HL-60 (cell line): ENCODE measurements around the gene EIF2B5.

ENCODE experiments used
- DNase-seq, 2 experiments: peaks; one replicate each; pipeline ENCODE4 v3.0.0-alpha.2; 2010 to 2020; ENCODE audit warnings: low read depth in 1 of 2, low spot score in 1 of 2
- H3K27ac ChIP-seq: fragments of 250-450 bp; sonication (Bioruptor Pico); replicated peaks from 2 replicates; pipeline ENCODE4 v1.5.1; 2020; ENCODE audit warnings: mild to moderate bottlenecking, moderate library complexity
- H3K27me3 ChIP-seq: fragments of 250-450 bp; sonication (Bioruptor Pico); 2 replicates; pipeline ENCODE4 v1.5.1; 2021; ENCODE audit warnings: mild to moderate bottlenecking, moderate library complexity; ENCODE audit not compliant: insufficient read depth, poor library complexity, severe bottlenecking
- H3K4me3 ChIP-seq: replicated peaks from 2 replicates; pipeline ENCODE4 v1.5.1; 2011; ENCODE audit warnings: mild to moderate bottlenecking, control low read depth, low read length; ENCODE audit not compliant: insufficient read depth
- CTCF ChIP-seq: IDR thresholded peaks from one replicate; pipeline ENCODE4 v1.5.1; 2011; ENCODE audit warnings: low read length, control low read depth, inconsistent platforms; ENCODE audit not compliant: insufficient read depth
- GABPA ChIP-seq: IDR thresholded peaks from 2 replicates; pipeline ENCODE4 v1.6.1; 2012; ENCODE audit warnings: low read depth
- POLR2AphosphoS5 ChIP-seq: IDR thresholded peaks from 2 replicates; pipeline ENCODE4 v1.6.1; 2012; ENCODE audit warnings: low read depth
- REST ChIP-seq: IDR thresholded peaks from 2 replicates; pipeline ENCODE4 v1.6.1; 2012; ENCODE audit warnings: low read depth; ENCODE audit not compliant: insufficient replicate concordance
- SPI1 ChIP-seq: IDR thresholded peaks from 2 replicates; pipeline ENCODE4 v1.6.1; 2012; ENCODE audit warnings: low read depth, mild to moderate bottlenecking, borderline replicate concordance

The EIF2B5 gene

DNA sequence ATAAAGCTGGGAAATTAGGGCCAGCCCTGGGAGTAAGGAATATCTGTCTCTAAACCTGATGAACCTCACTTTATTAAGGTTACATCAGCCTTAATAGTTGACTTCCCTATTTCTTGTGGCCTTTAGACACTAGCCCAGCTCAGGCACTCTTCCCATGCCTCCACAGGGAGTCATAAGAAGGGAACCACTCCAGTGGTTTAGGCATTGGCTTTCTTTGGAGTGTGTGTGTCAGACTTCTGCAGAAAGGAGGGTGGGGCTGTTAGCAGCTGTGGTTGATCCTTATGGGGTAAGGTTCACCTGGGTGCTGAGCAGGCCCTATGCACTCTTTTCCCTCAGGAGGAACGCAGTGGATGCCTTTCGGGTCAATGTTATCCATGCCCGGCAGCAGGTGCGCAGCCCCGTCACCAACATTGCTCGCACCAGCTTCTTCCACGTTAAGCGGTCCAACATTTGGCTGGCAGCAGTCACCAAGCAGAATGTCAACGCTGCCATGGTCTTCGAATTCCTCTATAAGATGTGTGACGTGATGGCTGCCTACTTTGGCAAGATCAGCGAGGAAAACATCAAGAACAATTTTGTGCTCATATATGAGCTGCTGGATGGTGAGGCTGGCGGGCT, 43.5 kb downstream of the EIF2B5 start:
- Histone ChIP-seq H3K27me3 (no peaks in the 10 kb centered on the region), H3K27ac (no peak overlapping the region), H3K4me3 (no peak overlapping the region)
- no peak for DNase-seq
- no peak for TF ChIP-seq CTCF
- no peak for TF ChIP-seq GABPA
- TF ChIP-seq POLR2AphosphoS5: no peak
- TF ChIP-seq SPI1: peak; percentile 24; the same call in 1 of the 2 replicates
- no peak for TF ChIP-seq REST

DNA sequence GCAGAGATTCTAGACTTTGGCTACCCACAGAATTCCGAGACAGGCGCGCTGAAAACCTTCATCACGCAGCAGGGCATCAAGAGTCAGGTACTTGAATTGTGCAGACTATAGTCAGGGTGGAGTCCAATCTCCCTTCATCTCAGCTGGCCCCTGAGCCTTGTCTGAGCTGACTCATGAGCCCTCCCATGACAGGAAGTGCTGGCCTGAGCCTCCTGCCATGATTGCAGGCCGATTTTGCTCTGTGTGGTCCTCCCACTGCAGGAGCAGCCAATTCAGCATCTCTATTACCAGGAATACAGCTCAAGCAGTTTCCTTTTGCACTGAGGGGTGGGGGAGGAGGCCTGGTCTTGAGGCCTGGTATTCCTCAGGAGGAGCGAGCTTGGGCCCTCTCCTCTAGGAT, 45.0 kb downstream of the EIF2B5 start:
- Histone ChIP-seq H3K4me3 (no peak overlapping the region), H3K27ac (no peak overlapping the region), H3K27me3 (no peaks in the 10 kb centered on the region)
- TF ChIP-seq GABPA (no peak), CTCF (no peak), SPI1 (no peak), POLR2AphosphoS5 (no peak), REST (no peak)
- DNase-seq: no peak

GRCh38 chr3:184181596-184181995, 46.4 kb downstream of the EIF2B5 start:
- Histone ChIP-seq H3K27me3 (no peaks in the 10 kb centered on the region), H3K27ac (no peak overlapping the region), H3K4me3 (no peak overlapping the region)
- no peak for TF ChIP-seq SPI1
- no peak for TF ChIP-seq REST
- no peak for TF ChIP-seq POLR2AphosphoS5
- no peak for TF ChIP-seq CTCF
- no peak for DNase-seq
